Fibroblast of villous mesenchyme (primary cell): ENCODE measurements around the gene CDK6. TPM values are rescaled to one million over a fixed set of nuclear protein-coding genes. Genes with fewer than 3 reads are reported as not detected.

Experiments used
- DNase-seq: peaks from one replicate; pipeline ENCODE4 v3.0.0-alpha.2; 2010; ENCODE audit warnings: low read depth
- H3K4me3 ChIP-seq: 2 replicates; pipeline ENCODE4 v1.5.1; 2011; ENCODE audit warnings: low read depth, mild to moderate bottlenecking, low read length
- total RNA-seq: library from RNA; depleted of rRNA; stranded (reverse); fragments of >200 nt; gene quantifications from 2 replicates; pipeline ENCODE4 v1.2.3, GENCODE V29; 2012
- TF ChIP-seq, protein P1 (sequence below): IDR thresholded peaks from 2 replicates; pipeline ENCODE4 v1.5.1; 2012; ENCODE audit warnings: low read depth, mild to moderate bottlenecking, low read length; ENCODE audit not compliant: insufficient read depth

CDK6 gene
- total RNA-seq, 1 donor: 30.7 TPM

DNA sequence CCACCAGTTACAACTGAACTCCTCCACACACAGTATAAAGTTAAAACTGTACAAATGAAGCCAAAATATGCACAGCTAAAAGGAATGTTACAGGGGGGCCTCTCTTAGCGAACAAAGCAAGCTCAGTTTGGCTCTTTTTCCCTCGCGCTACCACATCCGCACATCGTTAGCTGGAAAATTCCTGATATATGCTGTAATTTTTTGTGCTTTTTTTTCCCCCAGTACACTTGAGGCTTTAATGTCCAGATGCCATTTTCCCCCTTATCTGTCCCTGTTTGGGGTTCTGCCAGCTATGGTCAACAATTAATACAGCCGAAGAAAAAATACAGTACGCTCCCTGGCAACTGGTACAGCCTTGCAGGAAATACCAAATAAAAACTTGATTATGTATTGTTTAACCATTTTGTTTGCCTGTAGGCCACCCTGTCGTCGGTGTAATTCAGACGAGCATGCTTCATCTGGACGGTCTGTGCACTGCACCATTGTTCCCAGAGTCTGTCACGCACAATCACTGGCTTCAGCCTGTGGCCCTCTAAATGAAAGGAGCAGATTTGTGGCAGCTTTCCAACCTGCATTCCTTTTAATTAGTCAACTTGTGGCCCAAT, 138.0 kb downstream of the CDK6 start:
- peak overlapping the region; percentile 29 for H3K4me3 ChIP-seq
- DNase-seq: peak; percentile 77
- TF ChIP-seq, protein P1, sequence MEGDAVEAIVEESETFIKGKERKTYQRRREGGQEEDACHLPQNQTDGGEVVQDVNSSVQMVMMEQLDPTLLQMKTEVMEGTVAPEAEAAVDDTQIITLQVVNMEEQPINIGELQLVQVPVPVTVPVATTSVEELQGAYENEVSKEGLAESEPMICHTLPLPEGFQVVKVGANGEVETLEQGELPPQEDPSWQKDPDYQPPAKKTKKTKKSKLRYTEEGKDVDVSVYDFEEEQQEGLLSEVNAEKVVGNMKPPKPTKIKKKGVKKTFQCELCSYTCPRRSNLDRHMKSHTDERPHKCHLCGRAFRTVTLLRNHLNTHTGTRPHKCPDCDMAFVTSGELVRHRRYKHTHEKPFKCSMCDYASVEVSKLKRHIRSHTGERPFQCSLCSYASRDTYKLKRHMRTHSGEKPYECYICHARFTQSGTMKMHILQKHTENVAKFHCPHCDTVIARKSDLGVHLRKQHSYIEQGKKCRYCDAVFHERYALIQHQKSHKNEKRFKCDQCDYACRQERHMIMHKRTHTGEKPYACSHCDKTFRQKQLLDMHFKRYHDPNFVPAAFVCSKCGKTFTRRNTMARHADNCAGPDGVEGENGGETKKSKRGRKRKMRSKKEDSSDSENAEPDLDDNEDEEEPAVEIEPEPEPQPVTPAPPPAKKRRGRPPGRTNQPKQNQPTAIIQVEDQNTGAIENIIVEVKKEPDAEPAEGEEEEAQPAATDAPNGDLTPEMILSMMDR: no peak

DNA sequence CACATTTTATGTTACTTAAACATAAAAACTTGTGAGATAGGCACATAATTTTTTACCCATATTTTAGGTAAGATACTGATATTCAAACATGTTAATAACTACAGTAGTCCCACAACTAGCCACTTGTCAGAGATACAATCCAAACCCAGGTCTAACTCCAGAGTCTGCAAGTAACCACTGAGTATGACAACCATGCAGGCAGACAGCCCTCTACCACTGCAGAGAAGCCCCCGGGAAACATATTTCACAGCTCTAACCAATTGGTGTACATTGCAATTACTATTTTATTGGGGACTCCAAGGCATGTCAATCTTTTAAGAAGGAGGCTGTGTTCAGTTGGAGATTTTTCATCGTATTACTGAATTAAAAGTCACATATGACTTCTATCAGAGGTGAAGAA, 139.0 kb downstream of the CDK6 start:
- DNase-seq: no peak
- no peak overlapping the region for H3K4me3 ChIP-seq
- TF ChIP-seq, protein P1: no peak

DNA sequence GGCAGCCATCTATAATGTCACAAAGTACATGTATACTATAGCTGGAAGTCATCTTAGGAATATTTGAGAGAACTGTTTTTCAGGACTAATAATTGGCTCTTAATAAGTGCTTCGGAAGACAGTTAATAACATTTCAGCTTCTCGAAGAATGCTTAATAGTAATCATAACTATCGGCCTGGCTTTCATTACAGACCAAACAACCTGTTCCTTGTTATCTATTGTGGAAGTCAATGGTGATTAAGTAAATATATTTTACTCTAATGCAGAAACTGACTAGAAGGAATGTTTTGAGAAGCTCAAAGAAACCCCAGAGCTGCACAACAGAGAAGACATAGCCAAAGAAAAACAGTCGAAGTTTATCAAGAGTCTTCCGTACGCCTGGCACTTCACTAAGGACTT, 139.4 kb downstream of the CDK6 start:
- TF ChIP-seq, protein P1: no peak
- H3K4me3 ChIP-seq: no peak overlapping the region
- no peak for DNase-seq

DNA sequence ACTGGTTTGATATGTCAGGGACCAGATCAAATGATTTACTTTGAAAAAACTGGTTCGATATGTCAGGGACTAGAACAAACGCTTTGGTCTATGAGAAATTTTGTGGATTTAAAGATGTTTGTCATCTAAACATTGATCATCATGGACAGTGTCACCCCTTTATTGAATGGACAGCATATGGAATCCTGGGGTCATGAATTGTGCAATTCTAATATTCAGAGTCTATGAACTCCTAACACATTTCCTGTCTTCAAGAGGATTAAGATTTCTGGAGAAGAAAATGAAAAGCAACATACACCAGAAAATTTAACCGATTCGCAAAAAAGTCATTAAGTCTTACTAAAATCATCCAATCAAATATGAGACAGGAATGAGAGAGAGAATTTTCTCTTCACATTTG, 139.8 kb downstream of the CDK6 start:
- H3K4me3 ChIP-seq: no peak overlapping the region
- TF ChIP-seq, protein P1: no peak
- DNase-seq: no peak

DNA sequence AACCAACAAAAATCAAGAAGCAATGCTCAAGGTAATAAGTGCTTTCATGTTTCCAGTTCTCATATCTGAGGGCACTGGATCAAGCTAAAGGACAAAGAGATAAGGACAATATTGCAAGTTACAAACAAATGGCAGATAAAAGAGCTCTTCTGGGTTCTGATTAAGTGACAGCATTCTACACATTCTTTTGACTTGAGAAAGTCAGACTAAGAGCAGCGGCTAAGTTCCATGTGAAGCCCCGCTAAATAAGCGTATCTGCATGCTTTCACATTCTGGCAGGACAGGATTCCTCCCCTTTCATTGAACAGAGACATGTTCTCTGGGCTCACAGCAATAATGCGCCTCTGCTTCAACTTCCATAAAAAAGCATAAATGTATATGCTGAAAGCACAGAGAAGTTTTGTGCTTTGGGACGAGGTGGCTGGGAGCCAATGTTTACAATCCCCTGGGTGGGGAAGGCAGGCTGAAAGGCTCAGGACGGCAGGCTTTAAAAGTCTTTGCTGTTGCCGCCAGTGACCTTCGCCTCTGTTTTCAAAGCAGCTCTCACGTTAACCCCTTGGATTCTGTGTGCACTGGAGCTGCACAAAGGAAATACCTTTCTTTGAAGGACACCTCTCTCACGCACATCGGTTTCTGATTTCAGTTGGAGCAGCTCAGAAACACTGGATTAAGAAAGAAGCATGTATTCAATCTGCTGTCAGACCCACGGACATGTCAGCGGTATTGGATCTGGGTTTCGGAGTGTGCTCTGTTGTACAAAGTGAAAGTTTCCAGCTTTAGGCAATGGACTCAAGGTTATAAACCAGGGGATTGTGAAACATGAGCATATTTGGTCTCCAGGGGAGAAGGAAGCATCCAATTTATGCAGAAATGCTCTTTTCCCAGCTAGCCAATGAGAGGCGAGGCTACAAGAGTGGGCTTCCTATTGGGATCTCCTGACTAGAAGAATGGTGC, 140.8 kb downstream of the CDK6 start:
- TF ChIP-seq, protein P1: no peak
- peak; percentile 95 for DNase-seq
- peak overlapping the region; percentile 74 for H3K4me3 ChIP-seq

DNA sequence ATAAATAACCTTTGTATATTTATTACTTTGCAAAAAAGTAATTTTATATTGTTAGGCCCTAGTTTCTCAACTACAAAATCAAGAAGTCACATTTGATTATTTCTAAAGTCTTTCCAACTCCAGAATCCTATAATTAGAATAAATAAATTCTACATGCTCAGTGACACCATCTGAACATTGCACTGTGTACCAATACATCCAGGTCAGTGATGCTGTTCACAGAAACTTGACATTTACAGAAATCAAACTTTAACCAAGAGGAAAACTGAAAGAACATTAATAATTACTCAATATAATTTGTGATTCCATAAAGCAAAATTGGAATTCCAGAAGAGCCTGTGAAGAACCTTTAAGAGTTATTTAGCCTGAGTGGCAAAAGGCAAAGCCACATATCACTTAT, 142.2 kb downstream of the CDK6 start:
- DNase-seq: no peak
- no peak overlapping the region for H3K4me3 ChIP-seq
- TF ChIP-seq, protein P1: no peak
